AG09309 (cell line): Measurements from ENCODE around the gene LCN1.

ENCODE experiments used
- DNase-seq: peaks from one replicate; pipeline ENCODE4 v3.0.0-alpha.2; 2010; ENCODE audit warnings: low read depth
- H3K4me3 ChIP-seq: 2 replicates; pipeline ENCODE4 v1.5.1; 2011; ENCODE audit warnings: mild to moderate bottlenecking, low read depth, low read length, moderate library complexity; ENCODE audit not compliant: control insufficient read depth
- TF ChIP-seq, protein P1 (sequence below): IDR thresholded peaks from 2 replicates; pipeline ENCODE4 v1.5.1; 2011; ENCODE audit warnings: mild to moderate bottlenecking, low read depth, low read length, inconsistent platforms; ENCODE audit not compliant: insufficient read depth, control insufficient read depth; ENCODE audit errors: missing control alignments

LCN1 gene

DNA sequence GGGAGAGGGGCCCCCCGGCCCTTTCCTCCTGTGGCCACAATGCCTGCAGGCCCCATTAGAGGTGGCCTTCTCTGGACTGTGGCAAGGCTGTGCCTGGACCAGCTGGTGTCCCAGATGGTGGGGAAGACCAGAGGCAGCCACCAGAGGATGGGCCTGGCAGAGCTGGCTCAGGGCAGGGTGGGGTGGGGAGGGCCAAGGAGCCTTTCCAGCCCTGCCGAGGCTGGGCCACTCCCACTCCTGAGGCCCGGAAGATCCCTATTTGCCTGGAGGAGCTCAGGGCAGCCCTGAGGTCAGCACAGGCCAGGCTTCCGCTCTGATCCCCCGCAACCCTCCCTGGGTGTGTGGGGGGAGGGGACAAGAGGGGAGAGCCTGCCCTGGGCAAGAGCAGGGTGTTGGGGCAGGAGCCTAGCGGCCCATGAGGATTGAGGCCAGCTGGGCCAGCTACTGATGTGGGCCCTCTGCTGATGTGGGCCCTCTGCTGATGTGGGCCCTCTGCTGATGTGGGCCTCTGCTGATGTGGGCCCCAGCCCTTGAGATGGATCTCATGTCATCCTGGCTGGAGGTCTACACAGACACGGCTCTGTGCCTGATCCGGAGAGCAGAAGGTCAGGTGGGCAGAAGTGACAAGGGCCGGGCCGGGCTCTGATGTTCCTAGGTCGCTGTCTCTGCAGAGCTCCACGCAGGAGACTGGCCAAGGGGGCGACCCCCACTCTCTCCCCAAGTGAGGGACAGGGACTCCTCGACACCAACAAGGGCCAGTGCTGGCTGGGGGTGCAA is 14.7 kb upstream of the LCN1 start:
- no peak for DNase-seq
- TF ChIP-seq, protein P1, sequence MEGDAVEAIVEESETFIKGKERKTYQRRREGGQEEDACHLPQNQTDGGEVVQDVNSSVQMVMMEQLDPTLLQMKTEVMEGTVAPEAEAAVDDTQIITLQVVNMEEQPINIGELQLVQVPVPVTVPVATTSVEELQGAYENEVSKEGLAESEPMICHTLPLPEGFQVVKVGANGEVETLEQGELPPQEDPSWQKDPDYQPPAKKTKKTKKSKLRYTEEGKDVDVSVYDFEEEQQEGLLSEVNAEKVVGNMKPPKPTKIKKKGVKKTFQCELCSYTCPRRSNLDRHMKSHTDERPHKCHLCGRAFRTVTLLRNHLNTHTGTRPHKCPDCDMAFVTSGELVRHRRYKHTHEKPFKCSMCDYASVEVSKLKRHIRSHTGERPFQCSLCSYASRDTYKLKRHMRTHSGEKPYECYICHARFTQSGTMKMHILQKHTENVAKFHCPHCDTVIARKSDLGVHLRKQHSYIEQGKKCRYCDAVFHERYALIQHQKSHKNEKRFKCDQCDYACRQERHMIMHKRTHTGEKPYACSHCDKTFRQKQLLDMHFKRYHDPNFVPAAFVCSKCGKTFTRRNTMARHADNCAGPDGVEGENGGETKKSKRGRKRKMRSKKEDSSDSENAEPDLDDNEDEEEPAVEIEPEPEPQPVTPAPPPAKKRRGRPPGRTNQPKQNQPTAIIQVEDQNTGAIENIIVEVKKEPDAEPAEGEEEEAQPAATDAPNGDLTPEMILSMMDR = no peak
- H3K4me3 ChIP-seq = no peak overlapping the region

DNA sequence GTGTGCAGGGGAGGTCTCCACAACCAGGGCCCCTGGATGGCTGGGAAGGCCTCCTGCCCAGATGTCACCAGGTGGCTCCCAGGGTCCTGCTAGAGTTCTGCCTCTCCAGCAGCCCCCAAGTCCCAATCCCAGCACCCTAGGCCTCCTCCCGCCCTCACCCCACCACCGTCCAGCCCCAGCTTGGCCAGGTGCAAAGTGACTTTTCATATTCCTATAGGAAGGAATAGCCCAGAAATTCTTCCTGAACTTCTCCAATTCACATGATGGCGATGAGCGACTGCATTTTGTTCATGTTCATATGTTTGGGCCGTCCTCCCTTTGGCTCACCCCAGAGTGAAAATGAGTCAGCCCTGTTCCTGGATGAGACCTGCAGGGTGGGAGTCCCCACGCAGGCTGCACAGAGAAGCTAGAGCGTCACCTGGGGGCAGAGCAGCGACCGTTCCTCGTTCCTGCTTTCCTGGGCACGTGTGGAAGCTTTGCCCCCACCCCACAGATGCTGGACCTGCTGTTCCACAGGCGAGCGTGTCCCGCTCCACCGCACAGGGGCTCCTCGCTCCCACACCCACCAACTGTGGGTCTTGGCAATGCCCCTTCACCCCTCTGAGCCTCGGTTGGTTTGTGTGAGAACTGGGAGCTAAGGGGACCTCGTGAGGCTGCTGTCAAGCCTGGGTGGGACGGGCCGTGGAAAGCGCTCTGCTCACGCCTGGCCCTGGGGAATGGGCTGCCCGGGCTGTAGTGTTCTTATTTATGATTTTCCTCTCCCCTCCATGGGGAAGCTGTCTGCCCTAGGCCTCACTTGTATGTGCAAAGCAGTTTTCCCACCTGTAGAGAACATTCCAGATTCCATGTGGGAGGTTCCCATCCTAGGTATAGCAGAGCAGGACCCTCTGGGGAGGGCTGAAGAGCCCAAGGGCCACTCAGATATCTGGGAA is 13.9 kb upstream of the LCN1 start:
- H3K4me3 ChIP-seq = no peak overlapping the region
- no peak for DNase-seq
- TF ChIP-seq, protein P1 = no peak

DNA sequence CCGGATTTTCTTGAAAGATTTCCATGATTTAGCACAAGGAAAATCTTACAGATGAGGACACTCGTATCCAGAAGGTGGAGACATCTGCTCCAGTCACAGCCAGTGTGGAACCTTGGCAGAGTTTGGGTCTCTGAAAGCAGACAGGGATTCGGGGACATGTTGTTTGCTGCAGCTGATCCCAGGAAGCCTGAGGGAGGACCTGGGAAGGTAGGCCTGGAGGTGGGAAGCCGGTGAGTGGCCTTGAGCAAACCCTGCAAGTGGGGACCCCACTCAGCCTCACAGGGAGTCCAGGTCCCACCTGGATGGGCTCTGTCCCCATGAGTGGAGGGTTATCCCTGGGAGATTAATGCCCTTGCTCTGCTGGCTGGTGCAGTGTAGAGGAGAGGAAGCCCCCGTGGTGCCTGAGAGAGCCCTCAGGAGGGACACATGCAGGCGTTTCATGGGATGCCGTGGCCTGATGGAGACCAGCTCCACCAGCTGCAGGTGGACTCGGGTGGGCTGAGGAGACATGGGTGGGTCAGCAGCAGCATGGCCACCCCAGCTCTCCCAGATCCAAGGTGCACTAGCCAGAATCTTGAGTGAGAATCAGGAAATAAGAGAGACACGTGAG is 12.9 kb upstream of the LCN1 start:
- TF ChIP-seq, protein P1 = no peak
- DNase-seq = no peak
- H3K4me3 ChIP-seq = no peak overlapping the region

DNA sequence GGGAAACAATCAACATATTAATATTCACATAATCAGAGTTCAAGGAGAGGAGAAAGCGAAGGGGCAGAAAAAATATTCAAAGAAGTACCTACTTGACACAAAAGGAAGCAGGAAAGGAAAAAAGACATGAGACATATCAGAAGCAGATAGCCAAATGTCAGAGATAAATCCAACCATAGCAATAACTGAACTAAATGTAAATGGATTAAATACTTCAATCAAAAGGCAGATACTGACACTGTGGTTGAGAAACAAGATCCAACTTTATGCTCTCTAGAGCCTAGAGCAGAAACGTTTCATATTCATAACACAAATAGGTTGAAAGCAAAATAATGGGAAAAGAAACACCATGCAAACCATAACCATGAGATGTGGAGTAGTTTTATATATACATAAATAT is 11.8 kb upstream of the LCN1 start:
- no peak overlapping the region for H3K4me3 ChIP-seq
- TF ChIP-seq, protein P1 = no peak
- no peak for DNase-seq

DNA sequence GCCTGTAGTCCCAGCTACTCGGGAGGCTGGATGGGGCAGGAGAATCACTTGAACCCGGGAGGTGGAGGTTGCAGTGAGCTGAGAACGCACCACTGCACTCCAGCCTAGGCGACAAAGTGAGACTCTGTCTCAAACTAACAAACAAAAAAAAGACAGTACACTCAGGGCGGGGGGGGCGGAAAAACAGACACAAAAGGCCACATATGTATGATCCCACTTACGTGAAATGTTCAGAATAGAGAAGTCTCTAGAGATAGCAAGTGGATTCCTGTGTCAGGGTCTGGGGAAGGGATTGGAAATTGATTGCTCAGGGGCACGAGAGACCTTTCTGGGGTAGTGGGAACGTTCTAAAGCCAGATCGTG is 9.0 kb upstream of the LCN1 start:
- TF ChIP-seq, protein P1 = no peak
- H3K4me3 ChIP-seq = no peak overlapping the region
- no peak for DNase-seq

DNA sequence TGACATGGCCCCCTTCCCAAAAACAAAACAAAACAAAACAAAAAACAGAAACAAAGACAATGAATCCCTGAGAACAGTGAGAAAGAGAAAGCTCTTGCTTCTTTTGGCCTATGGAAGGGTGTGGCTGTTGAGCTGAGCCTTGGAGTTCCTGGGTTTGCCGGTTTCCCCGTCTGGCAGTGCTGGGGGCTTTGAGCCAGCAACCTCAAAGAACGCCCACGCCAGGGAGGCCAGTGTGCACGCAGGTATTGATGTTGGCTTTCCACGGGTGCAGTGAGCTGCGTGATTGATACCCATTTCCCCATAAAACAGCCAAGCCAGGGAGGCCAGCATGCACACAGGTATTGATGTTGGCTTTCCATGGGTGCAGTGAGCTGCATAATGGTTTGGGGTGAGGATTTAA is 8.3 kb upstream of the LCN1 start:
- DNase-seq = no peak
- no peak overlapping the region for H3K4me3 ChIP-seq
- TF ChIP-seq, protein P1 = no peak
